Omental fat pad (tissue), 4 donors: Measurements from ENCODE around the gene TSHR. TPM values are rescaled to one million over a fixed set of nuclear protein-coding genes. Genes with fewer than 3 reads are reported as not detected.

Experiments
- ATAC-seq: fragments of 150-250 bp; one replicate; pipeline ENCODE4 v1.9.1; 2016; ENCODE audit warnings: mild to moderate bottlenecking, moderate library complexity; ENCODE audit not compliant: low FRiP score
- DNase-seq: peaks from one replicate; pipeline ENCODE4 v3.0.0-alpha.2; 2019; ENCODE audit warnings: low spot score
- CTCF ChIP-seq, 3 donors: fragments of 450-650 bp; IDR thresholded peaks; one replicate each; pipeline ENCODE4 v1.5.1; 2016 to 2017; ENCODE audit warnings: antibody characterized with exemption in 3 of 3, mild to moderate bottlenecking in 3 of 3, moderate library complexity in 2 of 3
- total RNA-seq, 4 donors: library from RNA; depleted of rRNA; stranded (reverse); fragments of >200 nt; gene quantifications; one replicate each; pipeline ENCODE4 v1.1.0, GENCODE V29; 2016

The TSHR gene
- total RNA-seq, 4 donors from 2014 or later: 0.36 to 0.79 (median 0.74) TPM; not detected in 1

- ATAC-seq: no peak
- DNase-seq: no peak
These were observed 135.7 kb downstream of the TSHR start for GRCh38 chr14:81091139-81091538.

GRCh38 chr14:81091660-81092059 is 136.2 kb downstream of the TSHR start:
- ATAC-seq (no peak), DNase-seq (no peak)
- no peak for TF ChIP-seq CTCF (IDR thresholded peaks at IDR 0.05)

More at GRCh38 chr14:81091139-81091538, 135.7 kb downstream of the TSHR start:
- no peak for TF ChIP-seq CTCF (IDR thresholded peaks at IDR 0.05)

- ATAC-seq (no peak), DNase-seq (no peak)
- TF ChIP-seq CTCF (IDR thresholded peaks at IDR 0.05): no peak
These were observed 138.2 kb downstream of the TSHR start for GRCh38 chr14:81093651-81094050.

- ATAC-seq: no peak
- TF ChIP-seq CTCF (IDR thresholded peaks at IDR 0.05): no peak
These were observed 140.1 kb downstream of the TSHR start for GRCh38 chr14:81095539-81095938.

GRCh38 chr14:81096656-81097055 is 141.2 kb downstream of the TSHR start:
- TF ChIP-seq CTCF (IDR thresholded peaks at IDR 0.05): no peak
- DNase-seq (no peak), ATAC-seq (no peak)

More at GRCh38 chr14:81095539-81095938, 140.1 kb downstream of the TSHR start:
- DNase-seq: no peak

- DNase-seq (no peak), ATAC-seq (no peak)
- TF ChIP-seq CTCF (IDR thresholded peaks at IDR 0.05): no peak
These were observed 146.8 kb downstream of the TSHR start for GRCh38 chr14:81102217-81102616.

GRCh38 chr14:81103443-81103842 is 148.0 kb downstream of the TSHR start:
- no peak for DNase-seq

More at GRCh38 chr14:81103443-81103842, 148.0 kb downstream of the TSHR start:
- ATAC-seq: no peak
- no peak for TF ChIP-seq CTCF (IDR thresholded peaks at IDR 0.05)
